Suprapubic skin (tissue), 3 donors: ENCODE results near the gene MLKL.

ENCODE experiments used
- CTCF ChIP-seq, 2 donors: fragments of 200-600 bp in 1 of 2; fragments of 450-650 bp in 1 of 2; sonication (generic) in 1 of 2; IDR thresholded peaks; one replicate each; pipeline ENCODE4 v1.5.1; 2016 to 2019; ENCODE audit warnings: antibody characterized with exemption in 2 of 2, mild to moderate bottlenecking in 1 of 2, moderate library complexity in 1 of 2
- EP300 ChIP-seq: sonication (generic); formaldehyde crosslinking; IDR thresholded peaks from one replicate; pipeline ENCODE4 v1.6.1; 2017; ENCODE audit warnings: antibody characterized with exemption

- TF ChIP-seq CTCF (IDR thresholded peaks at IDR 0.05) (no peak), EP300 (no peak)
Measured at GRCh38 chr16:74727903-74728302, 27.2 kb upstream of the MLKL start.
